IMR-90 (cell line): ENCODE measurements around the gene SPEM1. TPM values are rescaled to one million over a fixed set of nuclear protein-coding genes. Genes with fewer than 3 reads are reported as not detected.

ENCODE experiments used
- ATAC-seq: fragments of 200-7000 bp; cut with Tn5 transposase; 2 replicates; pipeline ENCODE4 v1.9.1; 2020; ENCODE audit warnings: low read depth, mild to moderate bottlenecking, moderate library complexity
- BruUV-seq: library from RNA; stranded (reverse); fragments of 400-500 nt; replicated peaks from 2 replicates; lab custom pipeline; 2021; lab: Mats Ljungman, UMichigan
- CTCF ChIA-PET: fragments of 300-600 bp; formaldehyde crosslinking; extraction: SDS; loops from one replicate; lab custom pipeline; 2021; ENCODE audit warnings: antibody characterized with exemption; lab: Yijun Ruan, JAX
- POLR2A ChIA-PET: fragments of 300-600 bp; sonication (Branson Sonifier 250); formaldehyde crosslinking; loops from one replicate; lab custom pipeline; 2022; ENCODE audit warnings: antibody characterized with exemption; ENCODE audit not compliant: unreplicated experiment; lab: Charles Lee
- DNase-seq: peaks from one replicate; pipeline ENCODE4 v3.0.0; 2013
- H2AFZ ChIP-seq: replicated peaks from 2 replicates; pipeline ENCODE3; 2013; ENCODE audit warnings: low read length, mild to moderate bottlenecking; ENCODE audit not compliant: poor library complexity
- H2AK5ac ChIP-seq: 2 replicates; pipeline ENCODE4 v1.6.1; 2013; ENCODE audit warnings: low read depth, low read length, inconsistent platforms
- H2AK9ac ChIP-seq: replicated peaks from 2 replicates; pipeline ENCODE3; 2013; ENCODE audit warnings: mild to moderate bottlenecking, low read depth, low read length, moderate library complexity; ENCODE audit not compliant: poor library complexity
- H2BK120ac ChIP-seq: 2 replicates; pipeline ENCODE4 v1.6.1; 2013; ENCODE audit warnings: low read depth, low read length, inconsistent platforms
- H2BK15ac ChIP-seq: 3 replicates; pipeline ENCODE4 v1.6.1; 2013; ENCODE audit warnings: low read depth, low read length, inconsistent platforms
- H2BK20ac ChIP-seq: 2 replicates; pipeline ENCODE4 v1.6.1; 2013; ENCODE audit warnings: low read depth, mild to moderate bottlenecking, inconsistent platforms, low read length, moderate library complexity
- H2BK5ac ChIP-seq: 2 replicates; pipeline ENCODE4 v1.6.1; 2013; ENCODE audit warnings: mild to moderate bottlenecking, low read depth, low read length, inconsistent platforms; ENCODE audit not compliant: poor library complexity, severe bottlenecking
- H3K14ac ChIP-seq: replicated peaks from 2 replicates; pipeline ENCODE4 v1.6.1; 2013; ENCODE audit warnings: low read depth, low read length, inconsistent platforms
- H3K18ac ChIP-seq: 2 replicates; pipeline ENCODE4 v1.6.1; 2013; ENCODE audit warnings: low read depth, low read length, control low read depth
- H3K23ac ChIP-seq: 2 replicates; pipeline ENCODE4 v1.6.1; 2013; ENCODE audit warnings: low read depth, low read length, inconsistent platforms
- H3K27ac ChIP-seq: 2 replicates; pipeline ENCODE4 v1.5.1; 2013; ENCODE audit warnings: mild to moderate bottlenecking, control low read depth, low read length; ENCODE audit not compliant: insufficient read depth
- H3K27me3 ChIP-seq: 2 replicates; pipeline ENCODE4 v1.6.1; 2013; ENCODE audit warnings: low read length; ENCODE audit not compliant: control insufficient read depth, insufficient read depth
- H3K36me3 ChIP-seq: 2 replicates; pipeline ENCODE4 v1.6.1; 2013; ENCODE audit warnings: low read length, mixed read lengths; ENCODE audit not compliant: control insufficient read depth, insufficient read depth
- H3K4ac ChIP-seq: 2 replicates; pipeline ENCODE4 v1.6.1; 2013; ENCODE audit warnings: low read depth, low read length, inconsistent platforms
- H3K4me1 ChIP-seq: 2 replicates; pipeline ENCODE4 v1.6.1; 2013; ENCODE audit warnings: low read length, mixed read lengths; ENCODE audit not compliant: control insufficient read depth, insufficient read depth
- H3K4me2 ChIP-seq: 2 replicates; pipeline ENCODE4 v1.6.1; 2013; ENCODE audit warnings: low read depth, mild to moderate bottlenecking, control low read depth, low read length, moderate library complexity
- H3K4me3 ChIP-seq: 2 replicates; pipeline ENCODE4 v1.5.1; 2013; ENCODE audit warnings: low read depth, mild to moderate bottlenecking, control low read depth, low read length, moderate library complexity; ENCODE audit not compliant: insufficient read depth
- H3K56ac ChIP-seq: 2 replicates; pipeline ENCODE4 v1.6.1; 2013; ENCODE audit warnings: low read length, inconsistent platforms; ENCODE audit not compliant: insufficient read depth; ENCODE audit errors: extremely low read depth
- H3K79me1 ChIP-seq, 2 experiments: 2 replicates each; pipeline ENCODE4 v1.6.1; 2013; ENCODE audit warnings: low read length in 2 of 2, inconsistent platforms in 1 of 2, low read depth in 1 of 2
- H3K9ac ChIP-seq: 2 replicates; pipeline ENCODE4 v1.6.1; 2013; ENCODE audit warnings: low read depth, low read length, control low read depth
- H3K9me1 ChIP-seq: 2 replicates; pipeline ENCODE4 v1.6.1; 2013; ENCODE audit warnings: low read length, inconsistent platforms; ENCODE audit not compliant: insufficient read depth
- H3K9me3 ChIP-seq: 2 replicates; pipeline ENCODE4 v1.6.1; 2013; ENCODE audit warnings: low read length; ENCODE audit not compliant: control insufficient read depth, insufficient read depth
- H4K20me1 ChIP-seq: 2 replicates; pipeline ENCODE4 v1.6.1; 2013; ENCODE audit warnings: low read length, inconsistent platforms; ENCODE audit not compliant: insufficient read depth
- H4K5ac ChIP-seq: 2 replicates; pipeline ENCODE4 v1.6.1; 2013; ENCODE audit warnings: mild to moderate bottlenecking, low read depth, low read length, control low read depth
- H4K8ac ChIP-seq, 2 experiments: 2 replicates each; pipeline ENCODE4 v1.6.1; 2013; ENCODE audit warnings: low read depth in 2 of 2, low read length in 2 of 2, control low read depth in 1 of 2, inconsistent platforms in 1 of 2
- H4K91ac ChIP-seq: 2 replicates; pipeline ENCODE4 v1.6.1; 2013; ENCODE audit warnings: low read depth, low read length, inconsistent platforms; ENCODE audit not compliant: insufficient read depth
- BHLHE40 ChIP-seq: fragments of 150-350 bp; IDR thresholded peaks from 2 replicates; pipeline ENCODE4 v1.6.1; 2016; ENCODE audit warnings: mild to moderate bottlenecking, low read depth, low read length
- CEBPB ChIP-seq: IDR thresholded peaks from 2 replicates; pipeline ENCODE4 v1.6.1; 2012; ENCODE audit warnings: low read depth, low read length, improper control_type of control experiment
- CHD1 ChIP-seq: IDR thresholded peaks from 2 replicates; pipeline ENCODE4 v1.6.1; 2012; ENCODE audit warnings: low read depth, low read length, improper control_type of control experiment
- CTCF ChIP-seq: conservative IDR thresholded peaks from 2 replicates; pipeline ENCODE4 v1.5.1; 2012; ENCODE audit warnings: mild to moderate bottlenecking, low read depth, low read length, improper control_type of control experiment
- ELK1 ChIP-seq: fragments of 150-350 bp; IDR thresholded peaks from 2 replicates; pipeline ENCODE4 v1.6.1; 2016; ENCODE audit warnings: low read depth, mild to moderate bottlenecking, low read length, moderate library complexity, borderline replicate concordance
- FOS ChIP-seq: fragments of 150-350 bp; IDR thresholded peaks from 2 replicates; pipeline ENCODE4 v1.6.1; 2016; ENCODE audit warnings: low read depth, low read length
- MAFK ChIP-seq: IDR thresholded peaks from 2 replicates; pipeline ENCODE4 v1.6.1; 2012; ENCODE audit warnings: low read depth, low read length, improper control_type of control experiment
- MAZ ChIP-seq: IDR thresholded peaks from 2 replicates; pipeline ENCODE4 v1.6.1; 2012; ENCODE audit warnings: low read depth, mild to moderate bottlenecking, low read length, improper control_type of control experiment, moderate library complexity, borderline replicate concordance
- MXI1 ChIP-seq: IDR thresholded peaks from 2 replicates; pipeline ENCODE4 v1.6.1; 2012; ENCODE audit warnings: low read depth, mild to moderate bottlenecking, low read length, moderate library complexity, borderline replicate concordance
- NFE2L2 ChIP-seq: fragments of 150-350 bp; IDR thresholded peaks from 2 replicates; pipeline ENCODE4 v1.6.1; 2016; ENCODE audit warnings: low read depth, mild to moderate bottlenecking, low read length
- POLR2A ChIP-seq: IDR thresholded peaks from 2 replicates; pipeline ENCODE4 v1.6.1; 2012; ENCODE audit warnings: mild to moderate bottlenecking, low read depth, low read length
- RAD21 ChIP-seq: IDR thresholded peaks from 2 replicates; pipeline ENCODE4 v1.6.1; 2012; ENCODE audit warnings: low read length, improper control_type of control experiment
- RCOR1 ChIP-seq: IDR thresholded peaks from 2 replicates; pipeline ENCODE4 v1.6.1; 2012; ENCODE audit warnings: mild to moderate bottlenecking, low read length, improper control_type of control experiment; ENCODE audit not compliant: insufficient replicate concordance
- RFX5 ChIP-seq: IDR thresholded peaks from 2 replicates; pipeline ENCODE4 v1.8.0; 2012; ENCODE audit warnings: low read depth, mild to moderate bottlenecking, low read length, moderate library complexity
- SMC3 ChIP-seq: fragments of 150-350 bp; IDR thresholded peaks from 2 replicates; pipeline ENCODE4 v1.6.1; 2016; ENCODE audit warnings: low read depth, mild to moderate bottlenecking, antibody characterized with exemption, low read length, moderate library complexity
- USF2 ChIP-seq: fragments of 150-350 bp; IDR thresholded peaks from 2 replicates; pipeline ENCODE4 v1.6.1; 2017; ENCODE audit warnings: mild to moderate bottlenecking, antibody characterized with exemption, low read length, low read depth
- WGBS, 2 experiments: methylation state at CpG; one replicate each; pipeline versions ENCODE4 v1.1.5 to v1.1.7; 2013; ENCODE audit warnings: missing lambda C conversion rate in 2 of 2; ENCODE audit not compliant: insufficient read length in 1 of 2; ENCODE audit errors: extremely low coverage in 2 of 2; 5-methylcytosine and 5-hydroxymethylcytosine counted together
- dilution Hi-C: fragments of 300-500 bp; cut with HindIII; formaldehyde crosslinking; loops from one replicate; pipeline ENCODE4 v1.14.3; 2018; ENCODE audit warnings: low sequenced_read_pairs; ENCODE audit not compliant: unreplicated experiment
- in situ Hi-C: fragments of 300-500 bp; cut with MboI; formaldehyde crosslinking; loops from 3 replicates; pipeline ENCODE4 v1.14.3; 2019; ENCODE audit warnings: low sequenced_read_pairs, inconsistent platforms, mixed read lengths
- intact Hi-C: fragments of 100-400 bp; cut with micrococcal nuclease; formaldehyde crosslinking; loops from 2 replicates; pipeline ENCODE4 v1.10.0; 2022
- polyA plus RNA-seq, 3 experiments: library from polyadenylated mRNA; depleted of rRNA; stranded (reverse); fragments of >200 nt; gene quantifications; 2 replicates each; pipeline ENCODE4 v1.2.3, GENCODE V29; 2012; ENCODE audit warnings: low replicate concordance in 1 of 3
- total RNA-seq: library from RNA; depleted of rRNA; stranded (reverse); fragments of >200 nt; gene quantifications from 2 replicates; pipeline ENCODE4 v1.2.3, GENCODE V29; 2012

Gene SPEM1
- total and polyA plus RNA-seq, 2 of the 4 experiments (the other 2 are of a cell fraction) = not detected

- ChIA-PET CTCF (no interaction called here), POLR2A (no interaction called here)
- no CpG with 5 or more reads among the region's 13 CpGs for WGBS, 2 experiments
- Histone ChIP-seq H3K56ac (no peak overlapping the region), H3K4me2 (no peak overlapping the region; the same call in 1 of the 2 replicates), H4K5ac (no peak overlapping the region), H3K9me1 (0 out of 2 replicates have a peak, but pooled peaks cover 4% of the 10 kb centered on the region), H3K79me1 (peaks cover 7 to 44% of the 10 kb centered on the region in 2 experiments), H3K27me3 (no peaks in the 10 kb centered on the region), H3K4ac (no peak overlapping the region), H2BK5ac (no peak overlapping the region), H3K23ac (no peak overlapping the region), H2AFZ (no peak overlapping the region), H4K91ac (no peak overlapping the region), H4K20me1 (peaks cover 7% of the 10 kb centered on the region), H3K4me1 (peaks cover 9% of the 10 kb centered on the region), H2BK120ac (no peak overlapping the region), H2BK20ac (no peak overlapping the region), H3K9ac (no peak overlapping the region), H3K18ac (no peak overlapping the region), H2AK5ac (no peak overlapping the region), H2AK9ac (no peak overlapping the region), H3K27ac (no peak overlapping the region), H3K36me3 (peaks cover 26% of the 10 kb centered on the region), H3K4me3 (no peak overlapping the region), H4K8ac (no peak overlapping the region), H3K9me3 (no peaks in the 10 kb centered on the region), H3K14ac (no peak overlapping the region), H2BK15ac (no peak overlapping the region)
- in situ Hi-C loops = no loop called here
- no peak for ATAC-seq
- dilution Hi-C loops = no loop called here
- intact Hi-C loops = no loop called here
- no peak for DNase-seq
- no TSS peak for BruUV-seq
- TF ChIP-seq CHD1 = no peak
- no peak for TF ChIP-seq RAD21
- no peak for TF ChIP-seq MXI1
- TF ChIP-seq SMC3 = no peak
- no peak for TF ChIP-seq NFE2L2
- TF ChIP-seq FOS = no peak
- TF ChIP-seq USF2 = no peak
- no peak for TF ChIP-seq ELK1
- TF ChIP-seq CTCF = no peak
- TF ChIP-seq CEBPB = no peak
- TF ChIP-seq MAZ = no peak
- no peak for TF ChIP-seq RCOR1
- no peak for TF ChIP-seq POLR2A
- TF ChIP-seq MAFK = no peak
- TF ChIP-seq RFX5 = no peak
- TF ChIP-seq BHLHE40 = no peak
Measured at GRCh38 chr17:7407082-7407481, 13.0 kb upstream of the SPEM1 start.
